Endothelial cell of umbilical vein (primary cell): ENCODE data around the gene ULBP1.

Source experiments
- EZH2 ChIP-seq: IDR thresholded peaks from 2 replicates; pipeline ENCODE4 v1.6.1; 2012; ENCODE audit warnings: borderline replicate concordance, low read depth, mild to moderate bottlenecking, moderate library complexity, low read length, inconsistent platforms; ENCODE audit not compliant: severe bottlenecking
- FOS ChIP-seq: IDR thresholded peaks from 2 replicates; pipeline ENCODE4 v1.6.1; 2011; ENCODE audit warnings: mild to moderate bottlenecking, low read length, moderate library complexity, borderline replicate concordance; ENCODE audit not compliant: insufficient read depth
- JUN ChIP-seq: IDR thresholded peaks from 2 replicates; pipeline ENCODE4 v1.6.1; 2011; ENCODE audit warnings: borderline replicate concordance, low read depth; ENCODE audit not compliant: insufficient read length, insufficient read depth
- MYC ChIP-seq: IDR thresholded peaks from one replicate; pipeline ENCODE4 v1.6.1; 2011; ENCODE audit warnings: mild to moderate bottlenecking, low read depth, low read length
- POLR2A ChIP-seq: IDR thresholded peaks from 2 replicates; pipeline ENCODE4 v1.6.1; 2012; ENCODE audit warnings: low read depth, mild to moderate bottlenecking, control low read depth, low read length
- POLR2AphosphoS5 ChIP-seq: IDR thresholded peaks from 2 replicates; pipeline ENCODE4 v1.6.1; 2012; ENCODE audit warnings: low read depth, mild to moderate bottlenecking, control low read depth, low read length, moderate library complexity; ENCODE audit not compliant: insufficient read depth
- TF ChIP-seq, protein P1 (sequence below), 2 donors: IDR thresholded peaks; 1 replicate in 1 of 2; 2 replicates in 1 of 2; pipeline ENCODE4 v1.5.1; 2011; ENCODE audit warnings: low read length in 2 of 2, mild to moderate bottlenecking in 2 of 2, moderate library complexity in 2 of 2, control low read depth in 1 of 2, inconsistent platforms in 1 of 2, low read depth in 1 of 2; ENCODE audit not compliant: insufficient read depth in 1 of 2; ENCODE audit errors: extremely low read depth in 1 of 2
- TF ChIP-seq, protein P2 (sequence below): IDR thresholded peaks from 2 replicates; pipeline ENCODE4 v1.6.1; 2011; ENCODE audit not compliant: insufficient read depth, insufficient read length

DNA sequence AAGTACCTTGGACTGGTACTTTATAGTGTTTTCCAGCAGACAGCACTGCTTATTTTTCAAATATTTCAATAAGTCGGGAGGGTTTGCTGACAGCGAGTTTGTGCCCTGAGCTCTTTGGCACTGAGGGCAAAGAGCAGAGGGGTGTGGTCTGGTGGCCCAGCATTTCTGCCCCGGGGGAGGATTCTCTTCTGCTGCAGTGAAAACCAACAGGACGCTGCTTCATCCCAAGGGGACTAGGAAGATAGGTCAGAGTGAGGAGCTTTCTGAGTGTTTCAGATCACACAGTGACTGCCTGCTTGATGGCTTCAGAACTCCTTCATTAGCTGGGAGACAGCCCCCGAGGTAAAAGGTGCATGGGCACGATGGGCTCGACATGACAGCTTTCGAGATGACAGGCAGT, 13.3 kb upstream of the ULBP1 start:
- TF ChIP-seq, protein P1, sequence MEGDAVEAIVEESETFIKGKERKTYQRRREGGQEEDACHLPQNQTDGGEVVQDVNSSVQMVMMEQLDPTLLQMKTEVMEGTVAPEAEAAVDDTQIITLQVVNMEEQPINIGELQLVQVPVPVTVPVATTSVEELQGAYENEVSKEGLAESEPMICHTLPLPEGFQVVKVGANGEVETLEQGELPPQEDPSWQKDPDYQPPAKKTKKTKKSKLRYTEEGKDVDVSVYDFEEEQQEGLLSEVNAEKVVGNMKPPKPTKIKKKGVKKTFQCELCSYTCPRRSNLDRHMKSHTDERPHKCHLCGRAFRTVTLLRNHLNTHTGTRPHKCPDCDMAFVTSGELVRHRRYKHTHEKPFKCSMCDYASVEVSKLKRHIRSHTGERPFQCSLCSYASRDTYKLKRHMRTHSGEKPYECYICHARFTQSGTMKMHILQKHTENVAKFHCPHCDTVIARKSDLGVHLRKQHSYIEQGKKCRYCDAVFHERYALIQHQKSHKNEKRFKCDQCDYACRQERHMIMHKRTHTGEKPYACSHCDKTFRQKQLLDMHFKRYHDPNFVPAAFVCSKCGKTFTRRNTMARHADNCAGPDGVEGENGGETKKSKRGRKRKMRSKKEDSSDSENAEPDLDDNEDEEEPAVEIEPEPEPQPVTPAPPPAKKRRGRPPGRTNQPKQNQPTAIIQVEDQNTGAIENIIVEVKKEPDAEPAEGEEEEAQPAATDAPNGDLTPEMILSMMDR (IDR thresholded peaks at IDR 0.05; ENCODE audit: extremely low read depth in 1 of 2, insufficient read depth in 1 of 2, low read depth in 1 of 2, low read length in 2 of 2): no peak
- no peak for TF ChIP-seq JUN
- no peak for TF ChIP-seq EZH2
- no peak for TF ChIP-seq POLR2A
- no peak for TF ChIP-seq POLR2AphosphoS5
- no peak for TF ChIP-seq MYC
- TF ChIP-seq FOS: no peak
- TF ChIP-seq, protein P2, sequence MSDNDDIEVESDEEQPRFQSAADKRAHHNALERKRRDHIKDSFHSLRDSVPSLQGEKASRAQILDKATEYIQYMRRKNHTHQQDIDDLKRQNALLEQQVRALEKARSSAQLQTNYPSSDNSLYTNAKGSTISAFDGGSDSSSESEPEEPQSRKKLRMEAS: no peak
